Activated T-helper 1 cell treated with anti-CD3 and anti-CD28 coated beads, Interleukin-2, amount 50 U/mL, for 16 hours (primary cell): ENCODE measurements around the gene CDC25B.
"Not testable (repeated sequence)": the region's sequence is repeated elsewhere in the genome, so short reads cannot be mapped to it uniquely, and the experiment has no call there.

Experiments used
- DNase-seq, 2 donors: peaks; one replicate each; pipeline ENCODE4 v3.0.0-alpha.2; 2020; ENCODE audit warnings: low read depth in 1 of 2, low spot score in 1 of 2

The CDC25B gene

GRCh38 chr20:3821996-3822395 lies 25.9 kb downstream of the CDC25B start:
- DNase-seq, result no peak

DNA sequence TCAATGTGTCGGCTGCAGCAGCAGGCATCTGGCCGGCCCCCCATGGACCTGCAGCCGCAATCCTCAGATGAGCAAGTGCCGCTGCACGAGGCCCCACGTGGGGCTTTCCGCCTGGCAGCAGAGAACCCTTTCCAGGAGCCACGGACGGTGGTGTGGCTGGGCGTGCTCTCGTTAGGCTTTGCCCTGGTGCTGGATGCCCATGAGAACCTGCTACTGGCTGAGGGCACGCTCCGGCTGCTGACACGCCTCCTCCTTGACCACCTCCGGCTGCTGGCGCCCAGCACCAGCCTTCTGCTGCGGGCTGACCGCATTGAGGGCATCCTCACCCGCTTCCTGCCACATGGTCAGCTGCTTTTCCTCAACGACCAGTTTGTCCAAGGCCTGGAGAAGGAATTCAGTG lies 27.8 kb downstream of the CDC25B start:
- DNase-seq, result no peak

DNA sequence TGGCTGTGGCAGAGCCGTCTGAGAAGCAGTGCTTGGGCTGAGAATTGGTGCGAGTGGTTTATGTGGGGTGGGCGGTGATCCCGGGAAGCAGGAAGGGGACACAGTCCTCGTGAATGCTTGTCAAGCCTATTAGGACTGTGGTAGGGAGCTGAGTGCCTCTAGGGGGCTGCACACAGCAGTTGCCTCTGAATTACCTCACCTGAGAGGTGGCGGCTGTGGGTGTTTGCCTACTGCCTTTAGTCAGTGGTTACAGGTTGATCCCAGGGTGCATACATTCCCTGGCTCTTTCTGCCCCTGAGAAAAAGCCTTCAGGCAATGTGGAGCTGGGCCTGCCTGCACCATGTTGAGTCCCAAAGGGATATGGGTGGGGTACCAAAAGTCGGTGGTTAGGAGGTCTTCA lies 29.4 kb downstream of the CDC25B start:
- DNase-seq, result no peak

DNA sequence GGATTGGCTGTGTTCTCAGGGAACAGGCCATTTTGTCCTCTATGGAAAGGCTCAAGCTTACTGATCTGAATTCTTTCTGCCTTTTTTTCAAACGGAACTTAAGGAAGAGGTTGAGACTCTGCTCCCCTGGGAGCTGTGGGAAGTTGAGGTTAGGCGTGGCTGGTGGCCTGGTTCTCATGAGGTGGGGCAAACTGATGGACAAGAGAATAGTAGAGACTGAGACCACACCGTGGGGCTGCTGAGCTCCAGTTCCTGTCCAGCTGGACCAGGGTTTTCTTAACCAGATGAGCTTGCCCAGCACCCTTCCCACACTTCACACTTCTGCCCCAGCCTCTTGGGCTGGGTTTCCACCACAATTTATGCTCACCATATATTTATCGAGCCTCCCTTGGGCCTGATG lies 30.3 kb downstream of the CDC25B start:
- DNase-seq, result no peak

GRCh38 chr20:3828798-3829197 lies 32.7 kb downstream of the CDC25B start:
- no peak for DNase-seq

DNA sequence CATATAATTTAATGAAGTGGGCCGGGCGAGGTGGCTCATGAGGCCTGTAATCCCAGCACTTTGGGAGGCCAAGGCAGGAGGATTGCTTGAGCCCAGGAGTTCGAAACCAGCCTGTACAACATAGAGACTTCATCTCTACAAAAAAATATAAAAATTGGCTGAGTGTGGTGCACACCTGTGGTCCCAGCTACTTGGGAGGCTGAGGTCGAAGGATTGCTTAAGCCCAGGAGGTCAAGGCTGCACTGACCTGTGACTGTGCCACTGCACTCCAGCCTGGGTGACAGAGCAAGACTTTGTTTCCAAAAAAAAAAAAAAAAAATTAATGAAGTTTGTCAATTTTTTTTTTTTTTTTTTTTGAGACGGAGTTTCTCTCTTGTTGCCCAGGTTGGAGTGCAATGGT lies 33.8 kb downstream of the CDC25B start:
- DNase-seq, result not testable (repeated sequence)

- DNase-seq, result no peak
These were observed 40.0 kb downstream of the CDC25B start for GRCh38 chr20:3836132-3836531.

DNA sequence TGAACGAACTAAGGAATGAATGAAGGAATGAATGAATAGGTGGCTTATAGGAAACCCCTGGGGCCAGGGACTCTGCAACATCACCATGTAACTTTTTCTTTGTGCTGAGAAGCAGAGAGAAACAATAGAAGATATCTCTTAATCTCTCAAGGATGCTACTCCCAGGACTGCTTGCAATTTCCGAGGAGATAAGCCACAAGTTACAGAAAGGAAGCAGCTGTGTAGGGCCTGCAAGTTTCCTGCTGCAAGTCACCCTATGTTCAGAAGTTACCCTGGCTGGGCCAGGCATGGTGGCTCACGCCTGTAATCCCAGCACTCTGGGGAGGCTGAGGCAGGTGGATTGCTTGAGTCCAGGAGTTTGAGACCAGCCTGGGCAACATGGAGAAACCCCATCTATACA lies 43.2 kb downstream of the CDC25B start:
- no peak for DNase-seq

DNA sequence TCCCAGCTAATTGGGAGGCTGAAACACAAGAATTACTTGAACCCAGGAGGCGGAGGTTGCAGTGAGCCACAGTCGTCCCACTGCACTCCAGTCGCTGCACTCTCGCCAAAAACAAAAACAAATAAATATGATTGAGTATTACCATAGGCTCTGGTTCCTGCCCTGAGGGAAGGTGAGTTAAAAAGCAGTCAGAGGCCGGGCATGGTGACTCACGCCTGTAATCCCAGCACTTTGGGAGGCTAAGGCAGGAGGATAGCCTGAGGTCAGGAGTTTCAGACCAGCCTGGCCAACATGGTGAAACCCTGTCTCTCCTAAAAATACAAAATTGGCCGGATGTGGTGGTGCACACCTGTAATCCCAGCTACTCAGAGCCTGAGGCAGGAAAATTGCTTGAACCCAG lies 44.1 kb downstream of the CDC25B start:
- DNase-seq, result not testable (repeated sequence)

GRCh38 chr20:3842348-3842930 lies 46.3 kb downstream of the CDC25B start:
- no peak for DNase-seq

DNA sequence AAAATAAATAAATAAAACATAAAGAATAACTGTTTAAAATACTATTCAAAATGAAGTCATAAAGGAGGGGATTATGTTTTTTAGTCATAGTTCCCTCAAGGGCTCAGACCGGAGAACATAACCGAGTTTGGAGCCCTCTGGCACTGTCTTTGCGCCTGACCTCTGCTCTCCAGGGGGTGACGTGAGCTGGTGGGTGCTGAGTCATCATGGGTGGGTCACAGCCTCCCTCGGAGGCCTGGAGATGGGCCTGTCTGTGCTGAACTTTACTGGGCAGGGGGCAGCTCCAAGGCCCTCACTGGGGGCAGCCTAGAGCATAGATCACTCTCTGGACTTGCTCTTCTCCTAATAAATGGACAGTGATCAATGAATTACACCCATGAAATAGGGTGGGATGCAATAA lies 47.4 kb downstream of the CDC25B start:
- DNase-seq, result no peak

DNA sequence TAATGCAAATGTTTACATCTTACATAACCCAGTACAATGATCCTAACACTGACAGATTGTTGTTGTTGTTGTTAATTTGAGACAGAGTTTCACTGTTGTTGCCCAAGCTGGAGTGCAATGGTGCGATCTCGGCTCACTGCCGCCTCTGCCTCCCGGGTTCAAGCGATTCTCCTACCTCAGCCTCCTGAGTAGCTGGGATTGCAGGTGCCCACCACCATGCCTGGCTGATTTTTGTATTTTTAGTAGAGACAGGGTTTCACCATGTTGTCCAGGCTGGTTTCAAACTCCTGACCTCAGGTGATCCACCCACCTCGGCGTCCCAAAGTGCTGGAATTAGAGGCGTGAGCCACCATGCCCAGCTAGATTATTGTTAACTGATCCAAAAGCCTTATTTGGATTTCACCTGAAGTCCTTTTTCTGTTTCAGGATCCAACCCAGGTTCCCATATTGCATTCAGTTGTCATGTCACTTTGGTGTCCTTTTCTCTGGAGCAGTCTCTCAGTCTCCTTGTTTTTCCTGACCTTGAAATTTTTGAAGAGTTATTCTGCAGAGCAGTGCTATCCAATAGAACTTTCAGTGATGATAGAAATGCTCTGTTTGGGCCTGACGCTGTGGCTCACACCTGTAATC lies 48.0 kb downstream of the CDC25B start:
- not testable (repeated sequence) for DNase-seq

GRCh38 chr20:3846378-3846739 lies 50.2 kb downstream of the CDC25B start:
- DNase-seq, result no peak

- peak; percentile 63 to 80 for DNase-seq
These were observed 50.8 kb downstream of the CDC25B start, which contains the start of gene MAVS for GRCh38 chr20:3846740-3847428. MAVS (plus strand) TSS chr20:3846834; CDS start chr20:3854625, 7,791 bp downstream.

DNA sequence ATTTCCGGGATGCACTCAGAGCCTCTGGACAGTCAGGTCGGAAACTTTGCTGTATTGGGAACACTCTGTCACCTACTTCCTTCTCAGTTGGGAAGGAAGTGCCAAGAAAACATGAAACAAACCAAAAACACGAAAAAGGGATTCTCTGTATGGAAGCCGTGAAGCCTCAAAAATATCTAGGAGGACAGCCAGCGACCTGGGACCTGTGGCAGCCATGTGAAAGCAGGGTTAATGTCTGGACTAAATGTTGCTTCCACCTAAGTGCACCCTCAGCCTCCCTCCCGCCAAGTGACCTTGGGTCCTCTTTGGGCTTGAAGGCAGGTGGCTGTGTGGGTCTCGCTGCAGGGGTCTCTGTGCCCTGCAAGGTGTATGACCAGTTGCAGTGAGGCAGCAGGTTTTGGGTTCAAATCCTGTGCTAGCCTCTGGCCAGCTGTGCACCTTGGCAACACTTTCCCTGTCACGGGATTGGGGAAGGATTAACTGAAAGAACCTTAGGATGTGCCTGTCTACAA lies 51.4 kb downstream of the CDC25B start:
- no peak for DNase-seq

- DNase-seq, result no peak
These were observed 52.5 kb downstream of the CDC25B start for GRCh38 chr20:3848565-3848964.

DNA sequence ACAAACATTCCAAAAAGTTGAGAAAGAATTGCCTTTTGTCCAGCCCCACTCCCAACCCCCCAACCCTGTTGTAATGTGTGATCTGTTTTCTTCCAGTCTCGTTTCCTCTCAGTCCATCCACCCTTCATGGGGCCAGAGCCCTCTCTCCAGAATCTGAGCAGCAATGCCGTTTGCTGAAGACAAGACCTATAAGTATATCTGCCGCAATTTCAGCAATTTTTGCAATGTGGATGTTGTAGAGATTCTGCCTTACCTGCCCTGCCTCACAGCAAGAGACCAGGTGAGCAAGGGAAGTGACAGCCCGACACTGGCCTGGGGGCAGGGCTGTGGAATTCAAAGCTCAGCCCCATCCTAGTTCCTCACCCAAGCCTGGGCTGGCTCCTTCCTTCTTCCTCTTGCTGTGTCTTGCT lies 58.4 kb downstream of the CDC25B start:
- DNase-seq, result no peak
